ENCODE results near the gene TCN2.

- TF ChIP-seq CTCF (IDR thresholded peaks at IDR 0.05) = no peak
- TF ChIP-seq POLR2A (IDR thresholded peaks at IDR 0.05) = no peak
These were observed 38.7 kb upstream of the TCN2 start for GRCh38 chr22:30568137-30568805.

Data from Peyer's patch (tissue), 4 donors.